H1 (cell line): Measurements from ENCODE around the gene ARHGEF26. TPM values are rescaled to one million over a fixed set of nuclear protein-coding genes. Genes with fewer than 3 reads are reported as not detected.

Source experiments
- CTCF ChIA-PET: fragments of 300-600 bp; sonication (Branson Sonifier 250); formaldehyde crosslinking; loops from one replicate; lab custom pipeline; 2021; ENCODE audit not compliant: partially characterized antibody; lab: Charles Lee
- POLR2A ChIA-PET: fragments of 300-600 bp; sonication (Branson Sonifier 250); formaldehyde crosslinking; loops from one replicate; lab custom pipeline; 2021; ENCODE audit warnings: inconsistent platforms; ENCODE audit not compliant: partially characterized antibody; lab: Charles Lee
- DNase-seq, 2 experiments: peaks; one replicate each; pipeline versions ENCODE4 v3.0.0 to v3.0.0-alpha.2; 2010 to 2022; ENCODE audit warnings: low spot score in 2 of 2, low read depth in 1 of 2, mixed read lengths in 1 of 2
- FAIRE-seq: peaks from 2 replicates; lab custom pipeline; 2011; peaks lifted over from hg19 to GRCh38; lab: Jason Lieb, UNC
- H2AFZ ChIP-seq: 2 replicates; pipeline ENCODE4 v1.8.1; 2012; ENCODE audit warnings: low read length, inconsistent platforms
- H2AK5ac ChIP-seq: 2 replicates; pipeline ENCODE4 v1.6.1; 2013; ENCODE audit warnings: low read depth, low read length
- H2BK120ac ChIP-seq: replicated peaks from 2 replicates; pipeline ENCODE3; 2013; ENCODE audit warnings: low read depth, low read length, inconsistent platforms
- H2BK12ac ChIP-seq: 2 replicates; pipeline ENCODE4 v1.6.1; 2013; ENCODE audit warnings: low read depth, low read length
- H2BK15ac ChIP-seq: 2 replicates; pipeline ENCODE4 v1.6.1; 2013; ENCODE audit warnings: low read length
- H2BK20ac ChIP-seq: 2 replicates; pipeline ENCODE4 v1.6.1; 2013; ENCODE audit warnings: low read length
- H2BK5ac ChIP-seq: 2 replicates; pipeline ENCODE4 v1.6.1; 2013; ENCODE audit warnings: low read depth, low read length
- H3K14ac ChIP-seq: 2 replicates; pipeline ENCODE4 v1.6.1; 2013; ENCODE audit warnings: inconsistent platforms; ENCODE audit not compliant: insufficient read length
- H3K18ac ChIP-seq: 2 replicates; pipeline ENCODE4 v1.6.1; 2013; ENCODE audit warnings: low read length; ENCODE audit errors: extremely low read depth
- H3K23ac ChIP-seq: 2 replicates; pipeline ENCODE4 v1.6.1; 2013; ENCODE audit warnings: inconsistent platforms; ENCODE audit not compliant: insufficient read length
- H3K23me2 ChIP-seq: 2 replicates; pipeline ENCODE4 v1.6.1; 2013; ENCODE audit warnings: low read depth, low read length
- H3K27ac ChIP-seq: 2 replicates; pipeline ENCODE4 v1.6.1; 2011; ENCODE audit warnings: low read depth, low read length, inconsistent platforms
- H3K27me3 ChIP-seq, 4 experiments: replicated peaks in 1 of 4; 1 replicate in 1 of 4; 2 replicates in 3 of 4; pipeline versions ENCODE4 v1.6.1 to v1.8.1; 2011 to 2013; ENCODE audit warnings: low read length in 3 of 4, mild to moderate bottlenecking in 3 of 4, inconsistent platforms in 2 of 4, mixed read lengths in 2 of 4, moderate library complexity in 1 of 4; ENCODE audit not compliant: control insufficient read depth in 3 of 4, insufficient read depth in 3 of 4; ENCODE audit errors: extremely low read depth in 1 of 4
- H3K36me3 ChIP-seq, 4 experiments: 2 replicates each; pipeline versions ENCODE4 v1.6.1 to v1.8.1; 2011 to 2013; ENCODE audit warnings: mild to moderate bottlenecking in 4 of 4, low read length in 3 of 4, moderate library complexity in 2 of 4, control low read depth in 1 of 4, inconsistent platforms in 1 of 4; ENCODE audit not compliant: insufficient read depth in 4 of 4, control insufficient read depth in 2 of 4
- H3K4ac ChIP-seq: replicated peaks from 2 replicates; pipeline ENCODE3; 2013; ENCODE audit warnings: low read length, low read depth, mixed read lengths, inconsistent platforms; ENCODE audit not compliant: insufficient read length
- H3K4me1 ChIP-seq, 4 experiments: replicated peaks in 1 of 4; 1 replicate in 1 of 4; 2 replicates in 3 of 4; pipeline versions ENCODE4 v1.6.1 to v1.8.1; 2011 to 2013; ENCODE audit warnings: low read length in 3 of 4, inconsistent platforms in 2 of 4, mixed read lengths in 1 of 4; ENCODE audit not compliant: insufficient read depth in 4 of 4, control insufficient read depth in 3 of 4
- H3K4me2 ChIP-seq, 2 experiments: 2 replicates each; pipeline versions ENCODE4 v1.6.1 to v1.8.1; 2011 to 2013; ENCODE audit warnings: low read depth in 2 of 2, low read length in 2 of 2, control low read depth in 1 of 2, inconsistent platforms in 1 of 2, mild to moderate bottlenecking in 1 of 2; ENCODE audit not compliant: insufficient read depth in 1 of 2
- H3K4me3 ChIP-seq, 4 experiments: fragments of 200-600, 300-600 bp in 1 of 4; sonication (generic), shearing (Covaris generic), sonication (Bioruptor Twin) in 1 of 4; 2 replicates each; pipeline versions ENCODE4 v1.5.1 to v1.8.1; 2011 to 2016; ENCODE audit warnings: low read length in 4 of 4, low read depth in 3 of 4, control low read depth in 2 of 4, inconsistent platforms in 2 of 4, mild to moderate bottlenecking in 2 of 4, mixed read lengths in 1 of 4, moderate library complexity in 1 of 4; ENCODE audit not compliant: insufficient read depth in 2 of 4; ENCODE audit errors: extremely low read depth in 1 of 4
- H3K56ac ChIP-seq: replicated peaks from 2 replicates; pipeline ENCODE3; 2013; ENCODE audit warnings: low read depth, mild to moderate bottlenecking, mixed read lengths, low read length, inconsistent platforms; ENCODE audit not compliant: insufficient read length
- H3K79me1 ChIP-seq: 2 replicates; pipeline ENCODE4 v1.6.1; 2013; ENCODE audit warnings: low read depth, low read length, control low read depth
- H3K79me2 ChIP-seq, 2 experiments: 2 replicates each; pipeline versions ENCODE4 v1.6.1 to v1.8.1; 2012 to 2013; ENCODE audit warnings: low read length in 2 of 2, mild to moderate bottlenecking in 2 of 2, inconsistent platforms in 1 of 2; ENCODE audit not compliant: insufficient read depth in 2 of 2, control insufficient read depth in 1 of 2
- H3K9ac ChIP-seq, 4 experiments: replicated peaks in 1 of 4; 1 replicate in 1 of 4; 2 replicates in 3 of 4; pipeline versions ENCODE4 v1.6.1 to v1.8.1; 2011 to 2013; ENCODE audit warnings: low read depth in 3 of 4, low read length in 3 of 4, control low read depth in 2 of 4, mild to moderate bottlenecking in 2 of 4, moderate library complexity in 2 of 4, inconsistent platforms in 1 of 4; ENCODE audit errors: extremely low read depth in 1 of 4
- H3K9me3 ChIP-seq, 2 experiments: 2 replicates each; pipeline versions ENCODE4 v1.6.1 to v1.8.1; 2012 to 2013; ENCODE audit warnings: mild to moderate bottlenecking in 2 of 2, moderate library complexity in 2 of 2, control low read depth in 1 of 2, inconsistent platforms in 1 of 2, low read depth in 1 of 2, low read length in 1 of 2, mixed read lengths in 1 of 2; ENCODE audit not compliant: insufficient read depth in 2 of 2
- H4K20me1 ChIP-seq, 2 experiments: replicated peaks in 1 of 2; 2 replicates each; pipeline versions ENCODE3 to v1.8.1; 2011 to 2013; ENCODE audit warnings: inconsistent platforms in 2 of 2, low read length in 2 of 2, mild to moderate bottlenecking in 1 of 2; ENCODE audit not compliant: insufficient read depth in 2 of 2, control insufficient read depth in 1 of 2
- H4K5ac ChIP-seq: 2 replicates; pipeline ENCODE4 v1.6.1; 2013; ENCODE audit warnings: low read length, low read depth, mixed read lengths, inconsistent platforms; ENCODE audit not compliant: insufficient read length
- H4K8ac ChIP-seq: 2 replicates; pipeline ENCODE4 v1.8.0; 2013; ENCODE audit warnings: mild to moderate bottlenecking, moderate library complexity, low read length, inconsistent platforms; ENCODE audit not compliant: insufficient read depth; ENCODE audit errors: extremely low read depth
- H4K91ac ChIP-seq: replicated peaks from 2 replicates; pipeline ENCODE3; 2013; ENCODE audit warnings: low read length, mixed read lengths, inconsistent platforms; ENCODE audit not compliant: insufficient read length
- BCL11A ChIP-seq, 2 experiments: IDR thresholded peaks; one replicate each; pipeline ENCODE4 v1.6.1; 2011; ENCODE audit warnings: low read depth in 2 of 2, low read length in 2 of 2, mild to moderate bottlenecking in 2 of 2
- BRCA1 ChIP-seq: IDR thresholded peaks from 2 replicates; pipeline ENCODE4 v1.6.1; 2012; ENCODE audit warnings: low read depth, low read length, improper control_type of control experiment
- CBX8 ChIP-seq: fragments of 300-800, 300-1000 bp; sonication (generic); IDR thresholded peaks from 2 replicates; pipeline ENCODE4 v1.7.1; 2016; ENCODE audit warnings: low read depth, low read length, borderline replicate concordance
- EGR1 ChIP-seq: IDR thresholded peaks from 2 replicates; pipeline ENCODE4 v1.6.1; 2011; ENCODE audit warnings: low read depth, low read length, borderline replicate concordance
- JUN ChIP-seq: IDR thresholded peaks from 2 replicates; pipeline ENCODE4 v1.6.1; 2011; ENCODE audit warnings: low read depth, mild to moderate bottlenecking, improper control_type of control experiment, low read length
- RBBP5 ChIP-seq: IDR thresholded peaks from 2 replicates; pipeline ENCODE4 v1.7.1; 2012; ENCODE audit warnings: low read depth, mild to moderate bottlenecking, inconsistent platforms, low read length, moderate library complexity, borderline replicate concordance
- SAP30 ChIP-seq: fragments of 300-600 bp; sonication (generic); IDR thresholded peaks from 2 replicates; pipeline ENCODE4 v1.7.1; 2012; ENCODE audit warnings: low read length, moderate library complexity, mild to moderate bottlenecking, inconsistent platforms; ENCODE audit not compliant: insufficient read depth, insufficient replicate concordance
- SP4 ChIP-seq: IDR thresholded peaks from 2 replicates; pipeline ENCODE4 v1.6.1; 2012; ENCODE audit warnings: low read length, inconsistent platforms
- SRF ChIP-seq: IDR thresholded peaks from 2 replicates; pipeline ENCODE4 v1.6.1; 2011; ENCODE audit warnings: mild to moderate bottlenecking, low read depth, low read length, moderate library complexity
- YY1 ChIP-seq: IDR thresholded peaks from 2 replicates; pipeline ENCODE4 v1.6.1; 2011; ENCODE audit warnings: low read depth, mild to moderate bottlenecking, low read length
- WGBS, 2 experiments: shearing (Covaris generic) in 1 of 2; methylation state at CpG; one replicate each; pipeline versions ENCODE4 v1.1.6 to v1.1.7; 2013 to 2015; ENCODE audit warnings: low lambda C conversion rate in 2 of 2, mixed read lengths in 2 of 2, inconsistent platforms in 1 of 2, low coverage in 1 of 2, missing lambda C conversion rate in 1 of 2; ENCODE audit not compliant: insufficient replicate concordance in 2 of 2, insufficient coverage in 1 of 2, insufficient read length in 1 of 2; ENCODE audit errors: extremely low coverage in 1 of 2, missing lambda C conversion rate in 1 of 2; 5-methylcytosine and 5-hydroxymethylcytosine counted together
- polyA plus RNA-seq, 7 experiments: library from polyadenylated mRNA; depleted of rRNA in 3 of 7; stranded (reverse) in 5 of 7; unstranded in 2 of 7; fragments of >200 nt in 5 of 7; fragments of 200-250 nt in 2 of 7; gene quantifications; 1 replicate in 5 of 7; 2 replicates in 1 of 7; 4 replicates in 1 of 7; pipeline versions ENCODE4 v1.2.1 to v1.2.3, GENCODE V29; 2011 to 2013; ENCODE audit warnings: missing spikeins in 2 of 7, mixed read lengths in 2 of 7
- total RNA-seq: library from RNA; stranded (reverse); fragmentation: NEBNext Ultra II Directional; extraction: Animal tissue kit (Norgen Biotek cat#: 25700); gene quantifications from 2 replicates; pipeline ENCODE4 v1.2.1, GENCODE V29; 2021
- TF ChIP-seq, protein P1 (sequence below), 3 experiments: IDR thresholded peaks; 1 replicate in 2 of 3; 2 replicates in 1 of 3; pipeline versions ENCODE4 v1.5.1 to v1.6.1; 2011; ENCODE audit warnings: low read length in 3 of 3, mild to moderate bottlenecking in 3 of 3, inconsistent platforms in 2 of 3, low read depth in 1 of 3, moderate library complexity in 1 of 3; ENCODE audit not compliant: insufficient read depth in 1 of 3; ENCODE audit errors: control extremely low read depth in 1 of 3

Gene ARHGEF26
- total and polyA plus RNA-seq, 2 of the 8 experiments (the other 6 are each of a cell fraction or from before 2014, with no cell fraction given) = 3.1 to 15.6 TPM

- Histone ChIP-seq H2BK12ac (no peak overlapping the region), H3K27me3 (no peaks in the 10 kb centered on the region), H2BK120ac (no peak overlapping the region), H3K4me3 (no peak overlapping the region), H4K91ac (no peak overlapping the region), H3K79me2 (peaks cover 0 to 25% of the 10 kb centered on the region in 2 experiments; a peak in 2 of 4 replicates), H3K79me1 (no peaks in the 10 kb centered on the region; the same call in 1 of the 2 replicates), H4K20me1 (peaks cover 0 to 1% of the 10 kb centered on the region in 2 experiments), H2AFZ (no peak overlapping the region), H2BK5ac (no peak overlapping the region), H2BK20ac (no peak overlapping the region), H3K4ac (no peak overlapping the region), H2AK5ac (no peak overlapping the region), H4K8ac (no peak overlapping the region), H3K9me3 (no peaks in the 10 kb centered on the region), H3K36me3 (peaks cover 0 to 3% (median under 1%) of the 10 kb centered on the region in 4 experiments; a peak in 2 of 8 replicates), H3K27ac (no peak overlapping the region), H3K9ac (no peak overlapping the region), H3K18ac (no peak overlapping the region), H2BK15ac (no peak overlapping the region), H3K23ac (no peak overlapping the region), H3K56ac (no peak overlapping the region), H3K23me2 (no peaks in the 10 kb centered on the region), H3K14ac (no peak overlapping the region), H3K4me2 (no peak overlapping the region), H3K4me1 (peaks cover 3 to 8% (median 5%) of the 10 kb centered on the region in 4 experiments; a peak in 4 of 7 replicates), H4K5ac (no peak overlapping the region)
- DNase-seq = no peak
- CTCF ChIA-PET = no interaction called here
- POLR2A ChIA-PET = interaction anchor here (1.5 kb wide), 1 partner anchor 10 kb away, joined by 4 read pairs; no protein-coding TSS in a partner anchor
- FAIRE-seq = no peak
- WGBS, 2 experiments = 82% methylated on average over 6 of the region's 6 CpGs; no CpG with 5 or more reads in 1 of the 2 experiments
- TF ChIP-seq BRCA1 = no peak
- TF ChIP-seq YY1 = no peak
- TF ChIP-seq EGR1 = no peak
- TF ChIP-seq, protein P1, sequence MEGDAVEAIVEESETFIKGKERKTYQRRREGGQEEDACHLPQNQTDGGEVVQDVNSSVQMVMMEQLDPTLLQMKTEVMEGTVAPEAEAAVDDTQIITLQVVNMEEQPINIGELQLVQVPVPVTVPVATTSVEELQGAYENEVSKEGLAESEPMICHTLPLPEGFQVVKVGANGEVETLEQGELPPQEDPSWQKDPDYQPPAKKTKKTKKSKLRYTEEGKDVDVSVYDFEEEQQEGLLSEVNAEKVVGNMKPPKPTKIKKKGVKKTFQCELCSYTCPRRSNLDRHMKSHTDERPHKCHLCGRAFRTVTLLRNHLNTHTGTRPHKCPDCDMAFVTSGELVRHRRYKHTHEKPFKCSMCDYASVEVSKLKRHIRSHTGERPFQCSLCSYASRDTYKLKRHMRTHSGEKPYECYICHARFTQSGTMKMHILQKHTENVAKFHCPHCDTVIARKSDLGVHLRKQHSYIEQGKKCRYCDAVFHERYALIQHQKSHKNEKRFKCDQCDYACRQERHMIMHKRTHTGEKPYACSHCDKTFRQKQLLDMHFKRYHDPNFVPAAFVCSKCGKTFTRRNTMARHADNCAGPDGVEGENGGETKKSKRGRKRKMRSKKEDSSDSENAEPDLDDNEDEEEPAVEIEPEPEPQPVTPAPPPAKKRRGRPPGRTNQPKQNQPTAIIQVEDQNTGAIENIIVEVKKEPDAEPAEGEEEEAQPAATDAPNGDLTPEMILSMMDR (IDR thresholded peaks at IDR 0.05; ENCODE audit: control extremely low read depth in 1 of 3, insufficient read depth in 1 of 3, low read depth in 1 of 3, low read length in 3 of 3) = no peak
- no peak for TF ChIP-seq JUN
- no peak for TF ChIP-seq SAP30
- no peak for TF ChIP-seq CBX8
- no peak for TF ChIP-seq BCL11A (IDR thresholded peaks at IDR 0.05; ENCODE audit: low read depth in 2 of 2, low read length in 2 of 2)
- TF ChIP-seq SP4 = no peak
- TF ChIP-seq RBBP5 = no peak
- TF ChIP-seq SRF = no peak
Observed at GRCh38 chr3:154132777-154133375, 11.7 kb downstream of the ARHGEF26 start.
